ENCODE measurements around the gene CTDSP1.

The CTDSP1 gene

GRCh38 chr2:218400167-218400929, 680 bp downstream of the CTDSP1 start:
- peak; percentile 52 for DNase-seq

GRCh38 chr2:218400930-218401881, 1.5 kb downstream of the CTDSP1 start:
- no peak for DNase-seq

- DNase-seq, result no peak
Measured at GRCh38 chr2:218401890-218402289, 2.2 kb downstream of the CTDSP1 start.

GRCh38 chr2:218402491-218402901, 2.8 kb downstream of the CTDSP1 start:
- no peak for DNase-seq

- no peak for DNase-seq
Measured at GRCh38 chr2:218402911-218403411, 3.3 kb downstream of the CTDSP1 start.

GRCh38 chr2:218403810-218404209, 4.1 kb downstream of the CTDSP1 start:
- DNase-seq, result no peak

- DNase-seq, result no peak
Measured at GRCh38 chr2:218404351-218405085, 4.8 kb downstream of the CTDSP1 start.

GRCh38 chr2:218405086-218405745, 5.5 kb downstream of the CTDSP1 start:
- no peak for DNase-seq

- DNase-seq, result peak; percentile 53
Measured at GRCh38 chr2:218405746-218406208, 6.1 kb downstream of the CTDSP1 start.

GRCh38 chr2:218406209-218406948, 6.7 kb downstream of the CTDSP1 start:
- DNase-seq, result peak; percentile 95

- peak; percentile 73 for DNase-seq
Measured at GRCh38 chr2:218406949-218407618, 7.4 kb downstream of the CTDSP1 start.

- DNase-seq, result no peak
Measured at GRCh38 chr2:218407717-218408116, 8.0 kb downstream of the CTDSP1 start.

- DNase-seq, result no peak
Measured at GRCh38 chr2:218418321-218418716, 18.7 kb downstream of the CTDSP1 start.

- DNase-seq, result peak; percentile 97
Measured at GRCh38 chr2:218418717-218419458, 19.2 kb downstream of the CTDSP1 start, which contains the start of gene VIL1. TSS of gene VIL1 (plus strand) at chr2:218419123. CDS start at chr2:218423779, 4,656 bp downstream.

GRCh38 chr2:218419630-218420216, 20.1 kb downstream of the CTDSP1 start:
- no peak for DNase-seq

- DNase-seq, result no peak
Measured at GRCh38 chr2:218421027-218421426, 21.4 kb downstream of the CTDSP1 start.

- DNase-seq, result no peak
Measured at GRCh38 chr2:218422403-218423086, 22.9 kb downstream of the CTDSP1 start.

- DNase-seq, result no peak
Measured at GRCh38 chr2:218423584-218423983, 23.9 kb downstream of the CTDSP1 start.

GRCh38 chr2:218425531-218425930, 25.9 kb downstream of the CTDSP1 start:
- DNase-seq, result no peak
